B cell (primary cell): ENCODE data around the gene SLC35F2.

ENCODE experiments used
- CTCF ChIP-seq: fragments of 200-600 bp; IDR thresholded peaks from one replicate; pipeline ENCODE4 v1.8.0; 2022; ENCODE audit warnings: antibody characterized with exemption, mild to moderate bottlenecking
- EZH2 ChIP-seq: IDR thresholded peaks from 2 replicates; pipeline ENCODE4 v1.6.1; 2012; ENCODE audit warnings: borderline replicate concordance, low read depth, mild to moderate bottlenecking, moderate library complexity, low read length; ENCODE audit not compliant: insufficient read depth, poor library complexity, severe bottlenecking

GRCh38 chr11:107853070-107853469, 5.5 kb downstream of the SLC35F2 start:
- TF ChIP-seq CTCF (no peak), EZH2 (no peak)
